ENCODE results near the gene AHRR.

DNA sequence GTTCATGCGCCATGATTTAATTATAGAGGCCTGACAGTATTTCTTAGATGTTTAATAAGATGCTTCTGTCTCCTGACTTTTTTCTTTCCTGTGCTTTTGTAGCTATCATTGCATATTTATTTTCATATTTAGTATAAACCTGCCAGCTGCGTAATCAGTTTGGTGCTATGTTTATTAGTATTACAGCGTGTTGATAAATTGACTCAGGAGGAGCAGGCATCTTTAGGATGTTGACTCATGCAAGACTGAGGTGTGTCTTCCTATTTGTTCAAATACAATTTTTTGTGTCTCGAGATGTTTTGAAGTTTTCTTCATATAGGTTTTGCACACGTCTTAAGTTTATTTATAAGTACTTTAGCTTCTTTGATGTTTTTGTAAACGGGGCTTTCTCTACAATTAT, 85.5 kb downstream of the AHRR start:
- TF ChIP-seq, protein P1, sequence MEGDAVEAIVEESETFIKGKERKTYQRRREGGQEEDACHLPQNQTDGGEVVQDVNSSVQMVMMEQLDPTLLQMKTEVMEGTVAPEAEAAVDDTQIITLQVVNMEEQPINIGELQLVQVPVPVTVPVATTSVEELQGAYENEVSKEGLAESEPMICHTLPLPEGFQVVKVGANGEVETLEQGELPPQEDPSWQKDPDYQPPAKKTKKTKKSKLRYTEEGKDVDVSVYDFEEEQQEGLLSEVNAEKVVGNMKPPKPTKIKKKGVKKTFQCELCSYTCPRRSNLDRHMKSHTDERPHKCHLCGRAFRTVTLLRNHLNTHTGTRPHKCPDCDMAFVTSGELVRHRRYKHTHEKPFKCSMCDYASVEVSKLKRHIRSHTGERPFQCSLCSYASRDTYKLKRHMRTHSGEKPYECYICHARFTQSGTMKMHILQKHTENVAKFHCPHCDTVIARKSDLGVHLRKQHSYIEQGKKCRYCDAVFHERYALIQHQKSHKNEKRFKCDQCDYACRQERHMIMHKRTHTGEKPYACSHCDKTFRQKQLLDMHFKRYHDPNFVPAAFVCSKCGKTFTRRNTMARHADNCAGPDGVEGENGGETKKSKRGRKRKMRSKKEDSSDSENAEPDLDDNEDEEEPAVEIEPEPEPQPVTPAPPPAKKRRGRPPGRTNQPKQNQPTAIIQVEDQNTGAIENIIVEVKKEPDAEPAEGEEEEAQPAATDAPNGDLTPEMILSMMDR (IDR thresholded peaks at IDR 0.05) = no peak
- no peak for TF ChIP-seq POLR2A (IDR thresholded peaks at IDR 0.05)
